ENCODE data around the gene PIGT. TPM values are rescaled to one million over a fixed set of nuclear protein-coding genes. Genes with fewer than 3 reads are reported as not detected.

PIGT gene
- total and polyA plus RNA-seq, 2 of the 13 experiments (the other 11 are each of a cell fraction or from before 2014, with no cell fraction given) = 65.9 to 74.1 TPM

DNA sequence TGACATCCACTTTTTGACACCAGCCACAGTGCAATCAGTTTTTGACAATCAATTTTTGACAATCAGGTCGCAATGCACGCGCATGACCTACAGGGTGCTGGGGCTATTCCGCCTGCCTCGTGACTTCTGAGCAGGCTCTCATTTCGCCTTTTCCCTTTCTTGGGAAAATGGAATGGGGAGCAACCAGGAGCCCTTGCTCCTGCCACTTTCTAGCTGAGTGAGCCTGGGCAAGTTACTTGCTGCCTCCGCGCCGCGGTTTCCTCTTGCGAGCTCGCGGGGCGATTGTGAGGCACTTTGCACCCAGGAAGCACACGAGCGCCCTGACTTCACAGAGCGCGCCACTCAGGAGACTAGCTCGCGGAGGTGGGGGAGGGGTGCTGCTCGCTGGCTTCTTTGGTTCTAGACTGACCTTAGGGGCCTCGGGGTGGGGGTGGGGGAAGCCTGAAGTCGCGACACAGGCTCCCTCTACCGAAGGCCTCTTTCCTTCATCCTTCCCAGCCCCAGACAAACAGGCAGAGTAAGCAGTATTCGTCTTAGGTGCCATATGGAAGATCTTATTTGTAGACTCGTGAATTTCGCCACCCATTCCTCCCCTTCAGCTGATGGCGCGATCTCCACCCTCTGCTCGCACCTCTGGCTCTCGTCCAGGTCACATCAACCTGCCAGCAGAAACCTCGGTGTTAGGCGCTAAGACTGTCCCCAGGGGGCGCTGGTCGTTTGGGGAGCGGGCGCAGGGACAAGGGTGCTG is 42.4 kb upstream of the PIGT start (continued):
- TF ChIP-seq RBM39 (IDR thresholded peaks at IDR 0.05; ENCODE audit: low read depth, low read length, poor library complexity, severe bottlenecking) (peak; percentile 70), FOXP1 (IDR thresholded peaks at IDR 0.05) (no peak), FOXP1 (CRISPR knock-in tag; IDR thresholded peaks at IDR 0.05) (no peak), ARNTL (CRISPR knock-in tag; IDR thresholded peaks at IDR 0.05) (no peak), AFF4 (CRISPR knock-in tag; IDR thresholded peaks at IDR 0.05) (no peak), TFAP4 (IDR thresholded peaks at IDR 0.05; ENCODE audit: borderline replicate concordance, low read depth) (peak; percentile 28; the same call in 1 of the 2 replicates), ZFX (CRISPR knock-in tag; IDR thresholded peaks at IDR 0.05; ENCODE audit: low read depth) (0 out of 2 replicates have a peak, but pooled peaks have one; percentile 18), ELF3 (CRISPR knock-in tag; IDR thresholded peaks at IDR 0.05) (peak; percentile 61; the same call in 1 of the 2 replicates), TEAD2 (CRISPR knock-in tag; IDR thresholded peaks at IDR 0.05) (no peak), ZNF703 (CRISPR knock-in tag; IDR thresholded peaks at IDR 0.05; ENCODE audit: borderline replicate concordance) (no peak), ZNF737 (CRISPR knock-in tag; IDR thresholded peaks at IDR 0.05; ENCODE audit: borderline replicate concordance) (peak; percentile 85; the same call in 1 of the 2 replicates), ETV6 (CRISPR knock-in tag; conservative IDR thresholded peaks at IDR 0.05) (no peak), GFI1 (CRISPR knock-in tag; IDR thresholded peaks at IDR 0.05; ENCODE audit: borderline replicate concordance) (no peak), ZSCAN30 (CRISPR knock-in tag; IDR thresholded peaks at IDR 0.05) (no peak), ZNF263 (CRISPR knock-in tag; IDR thresholded peaks at IDR 0.05) (no peak), GMEB2 (CRISPR knock-in tag; IDR thresholded peaks at IDR 0.05; ENCODE audit: low read depth) (no peak), STAT5B (CRISPR knock-in tag; IDR thresholded peaks at IDR 0.05) (no peak), DMAP1 (CRISPR knock-in tag; IDR thresholded peaks at IDR 0.05) (no peak), RFXAP (CRISPR knock-in tag; IDR thresholded peaks at IDR 0.05; ENCODE audit: borderline replicate concordance) (peak; percentile 77; the same call in 1 of the 2 replicates)
- TF ChIP-seq, protein P1, sequence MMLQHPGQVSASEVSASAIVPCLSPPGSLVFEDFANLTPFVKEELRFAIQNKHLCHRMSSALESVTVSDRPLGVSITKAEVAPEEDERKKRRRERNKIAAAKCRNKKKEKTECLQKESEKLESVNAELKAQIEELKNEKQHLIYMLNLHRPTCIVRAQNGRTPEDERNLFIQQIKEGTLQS (CRISPR knock-in tag; IDR thresholded peaks at IDR 0.05) = no peak
- TF ChIP-seq, protein P2, sequence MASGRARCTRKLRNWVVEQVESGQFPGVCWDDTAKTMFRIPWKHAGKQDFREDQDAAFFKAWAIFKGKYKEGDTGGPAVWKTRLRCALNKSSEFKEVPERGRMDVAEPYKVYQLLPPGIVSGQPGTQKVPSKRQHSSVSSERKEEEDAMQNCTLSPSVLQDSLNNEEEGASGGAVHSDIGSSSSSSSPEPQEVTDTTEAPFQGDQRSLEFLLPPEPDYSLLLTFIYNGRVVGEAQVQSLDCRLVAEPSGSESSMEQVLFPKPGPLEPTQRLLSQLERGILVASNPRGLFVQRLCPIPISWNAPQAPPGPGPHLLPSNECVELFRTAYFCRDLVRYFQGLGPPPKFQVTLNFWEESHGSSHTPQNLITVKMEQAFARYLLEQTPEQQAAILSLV (CRISPR knock-in tag; IDR thresholded peaks at IDR 0.05; ENCODE audit: borderline replicate concordance) = no peak; the same call in 1 of the 2 replicates

Measured in HepG2 (cell line).